22Rv1 (cell line): ENCODE data around the gene CHEK2.

ENCODE experiments used
- CTCF ChIP-seq: fragments of 450-650 bp; IDR thresholded peaks from 2 replicates; pipeline ENCODE4 v1.5.1; 2017; ENCODE audit warnings: mild to moderate bottlenecking
- ZFX ChIP-seq: fragments of 450-650 bp; IDR thresholded peaks from 2 replicates; pipeline ENCODE4 v1.6.1; 2017; ENCODE audit warnings: antibody characterized with exemption, borderline replicate concordance

- no peak for TF ChIP-seq CTCF
- TF ChIP-seq ZFX: no peak
Measured at GRCh38 chr22:28743852-28744251, 2.2 kb upstream of the CHEK2 start.
